NCI-H2196 (cell line): ENCODE data around the gene HSD11B1L.
A peak's percentile ranks its signal among the peaks of the same experiment; 100 is the strongest.

Experiments
- DNase-seq: peaks from one replicate; lab custom pipeline; 2025; ENCODE audit not compliant: unreplicated experiment; lab: John Stamatoyannopoulos, UW

The HSD11B1L gene

GRCh38 chr19:5680437-5681368 is at the start of gene HSD11B1L, which contains the start of gene MICOS13:
Gene HSD11B1L (plus strand): TSS chr19:5681027. CDS start chr19:5684833, 3,806 bp downstream.
Gene MICOS13 (minus strand): TSS chr19:5680516. CDS start chr19:5680486, 30 bp downstream.
- peak; percentile 98 for DNase-seq

GRCh38 chr19:5631567-5632240 is 49.1 kb upstream of the HSD11B1L start:
- no peak for DNase-seq

- DNase-seq, result no peak
Observed at GRCh38 chr19:5632241-5632612, 48.6 kb upstream of the HSD11B1L start.

- DNase-seq, result no peak
Observed at GRCh38 chr19:5632657-5633056, 48.2 kb upstream of the HSD11B1L start.

- DNase-seq, result no peak
Observed at GRCh38 chr19:5635427-5635826, 45.4 kb upstream of the HSD11B1L start.

GRCh38 chr19:5637971-5638370 is 42.9 kb upstream of the HSD11B1L start:
- no peak for DNase-seq

GRCh38 chr19:5641171-5641570 is 39.7 kb upstream of the HSD11B1L start:
- DNase-seq, result no peak

- no peak for DNase-seq
Observed at GRCh38 chr19:5642204-5642603, 38.6 kb upstream of the HSD11B1L start.

- DNase-seq, result no peak
Observed at GRCh38 chr19:5643060-5643459, 37.8 kb upstream of the HSD11B1L start.

GRCh38 chr19:5644037-5644436 is 36.8 kb upstream of the HSD11B1L start:
- DNase-seq, result no peak

- DNase-seq, result peak; percentile 15
Observed at GRCh38 chr19:5645409-5645808, 35.4 kb upstream of the HSD11B1L start.

- no peak for DNase-seq
Observed at GRCh38 chr19:5646703-5647102, 34.1 kb upstream of the HSD11B1L start.

GRCh38 chr19:5648464-5648863 is 32.4 kb upstream of the HSD11B1L start:
- no peak for DNase-seq

- DNase-seq, result no peak
Observed at GRCh38 chr19:5651361-5651760, 29.5 kb upstream of the HSD11B1L start.

- no peak for DNase-seq
Observed at GRCh38 chr19:5652261-5652660, 28.6 kb upstream of the HSD11B1L start.

GRCh38 chr19:5654931-5655330 is 25.9 kb upstream of the HSD11B1L start:
- no peak for DNase-seq

GRCh38 chr19:5655412-5655811 is 25.4 kb upstream of the HSD11B1L start:
- no peak for DNase-seq

GRCh38 chr19:5661483-5661882 is 19.3 kb upstream of the HSD11B1L start:
- no peak for DNase-seq

GRCh38 chr19:5663904-5664303 is 16.9 kb upstream of the HSD11B1L start:
- no peak for DNase-seq

GRCh38 chr19:5664515-5664914 is 16.3 kb upstream of the HSD11B1L start:
- DNase-seq, result no peak

GRCh38 chr19:5665781-5666513 is 14.9 kb upstream of the HSD11B1L start:
- no peak for DNase-seq
